ENCODE results near the gene ATXN7L3.

The ATXN7L3 gene

DNA sequence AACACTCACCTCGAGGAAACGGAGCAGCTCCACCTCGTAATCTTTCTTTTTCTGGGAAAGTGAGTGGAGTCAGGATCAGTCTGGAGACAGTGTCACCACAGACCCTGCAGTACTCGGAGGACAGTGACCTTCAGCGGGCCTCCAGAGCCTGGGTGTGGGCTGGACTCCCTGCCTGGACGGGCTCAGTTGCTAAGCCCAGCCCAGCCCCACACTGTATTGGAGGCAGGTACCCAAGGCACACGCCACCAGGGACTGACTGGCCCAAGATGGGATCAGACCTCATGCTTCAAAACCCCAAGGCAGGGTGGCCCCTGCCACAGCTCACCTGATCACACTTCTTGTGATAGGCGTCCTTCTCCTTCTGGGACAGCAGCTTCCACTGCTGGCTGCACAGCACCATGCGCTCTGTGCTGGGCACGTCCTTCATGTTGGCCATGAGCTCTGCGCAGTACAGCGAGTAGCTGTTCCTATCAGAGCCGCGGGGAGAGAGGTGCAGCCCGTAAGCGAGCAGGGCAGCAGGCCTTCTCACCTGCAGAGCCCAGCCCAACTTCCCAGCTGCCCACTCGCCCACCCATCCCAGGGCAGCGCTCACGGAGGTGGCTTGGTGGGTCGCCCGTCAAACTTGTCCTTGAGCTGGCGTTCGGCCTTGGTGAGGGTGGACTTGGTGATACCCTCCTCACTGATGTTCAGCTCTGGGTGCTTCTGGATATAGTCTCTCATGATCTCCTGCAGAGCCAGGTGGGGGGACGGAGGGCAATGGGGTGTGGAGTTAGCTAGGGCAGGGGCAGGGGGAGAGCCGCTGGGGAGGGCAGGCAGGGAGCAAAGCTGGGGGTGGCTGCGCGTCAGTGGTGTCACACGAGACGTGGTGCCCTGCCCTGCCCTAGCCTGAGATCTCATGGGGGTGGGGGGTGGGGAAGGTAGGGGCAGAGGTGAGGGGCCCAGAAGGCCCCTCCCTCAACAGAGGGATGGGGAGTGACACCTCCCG lies 11.9 kb upstream of the ATXN7L3 start:
- no peak for DNase-seq (ENCODE audit: low spot score)

DNA sequence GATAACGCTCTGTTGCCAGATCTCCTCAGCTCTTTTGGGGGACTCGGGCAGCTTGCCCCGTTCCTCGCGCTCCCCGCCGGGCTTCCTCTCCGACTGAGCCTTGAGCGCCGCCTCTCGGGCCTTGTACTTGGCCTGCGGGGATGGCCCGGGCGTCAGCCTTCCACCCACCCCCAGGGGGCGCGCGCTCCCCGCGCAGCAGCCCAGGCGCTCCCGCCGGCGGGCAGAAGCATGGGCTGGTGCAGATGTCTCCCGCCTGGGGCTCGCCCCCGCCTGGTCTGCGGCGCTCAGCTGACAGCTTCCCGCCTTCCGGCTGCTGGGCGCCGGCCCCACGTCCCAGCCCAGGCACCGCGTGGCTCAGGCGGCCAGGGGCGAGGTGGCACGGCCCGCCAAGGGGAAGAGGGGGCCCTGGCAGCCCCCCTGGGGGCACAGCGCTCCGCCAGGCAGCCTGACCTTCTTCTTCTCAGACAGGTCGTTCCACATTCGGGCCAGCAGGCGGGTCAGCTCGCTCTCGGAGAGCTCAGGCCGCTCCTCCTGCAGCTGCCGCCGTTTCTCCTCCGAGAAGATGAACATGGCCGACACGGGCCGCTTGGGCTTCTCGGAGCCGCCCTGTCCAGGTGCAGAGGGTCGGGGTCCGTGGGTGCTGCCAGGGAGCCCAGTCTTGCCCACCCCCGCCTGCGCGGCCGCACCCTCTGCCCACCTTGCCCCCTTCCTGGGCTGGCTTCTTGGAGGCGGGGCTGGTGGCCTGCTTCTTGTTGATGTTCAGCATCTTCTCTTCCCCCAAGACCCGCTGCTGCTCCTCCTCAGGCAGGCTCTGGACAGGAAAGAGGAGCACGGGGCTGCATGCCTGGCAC lies 10.9 kb upstream of the ATXN7L3 start:
- H3K4me3 ChIP-seq, result peak overlapping the region; percentile 46
- TF ChIP-seq, protein P1, sequence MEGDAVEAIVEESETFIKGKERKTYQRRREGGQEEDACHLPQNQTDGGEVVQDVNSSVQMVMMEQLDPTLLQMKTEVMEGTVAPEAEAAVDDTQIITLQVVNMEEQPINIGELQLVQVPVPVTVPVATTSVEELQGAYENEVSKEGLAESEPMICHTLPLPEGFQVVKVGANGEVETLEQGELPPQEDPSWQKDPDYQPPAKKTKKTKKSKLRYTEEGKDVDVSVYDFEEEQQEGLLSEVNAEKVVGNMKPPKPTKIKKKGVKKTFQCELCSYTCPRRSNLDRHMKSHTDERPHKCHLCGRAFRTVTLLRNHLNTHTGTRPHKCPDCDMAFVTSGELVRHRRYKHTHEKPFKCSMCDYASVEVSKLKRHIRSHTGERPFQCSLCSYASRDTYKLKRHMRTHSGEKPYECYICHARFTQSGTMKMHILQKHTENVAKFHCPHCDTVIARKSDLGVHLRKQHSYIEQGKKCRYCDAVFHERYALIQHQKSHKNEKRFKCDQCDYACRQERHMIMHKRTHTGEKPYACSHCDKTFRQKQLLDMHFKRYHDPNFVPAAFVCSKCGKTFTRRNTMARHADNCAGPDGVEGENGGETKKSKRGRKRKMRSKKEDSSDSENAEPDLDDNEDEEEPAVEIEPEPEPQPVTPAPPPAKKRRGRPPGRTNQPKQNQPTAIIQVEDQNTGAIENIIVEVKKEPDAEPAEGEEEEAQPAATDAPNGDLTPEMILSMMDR (IDR thresholded peaks at IDR 0.05), result peak; percentile 98
- peak overlapping the region in 1 of 2 donors; percentile 58 for H3K27ac ChIP-seq
- DNase-seq (ENCODE audit: low spot score), result peak; percentile 89

More for the DNA sequence above, 11.9 kb upstream of the ATXN7L3 start:
- TF ChIP-seq, protein P1 (IDR thresholded peaks at IDR 0.05), result no peak
- Histone ChIP-seq H3K27ac (no peak overlapping the region), H3K4me3 (no peak overlapping the region)

DNA sequence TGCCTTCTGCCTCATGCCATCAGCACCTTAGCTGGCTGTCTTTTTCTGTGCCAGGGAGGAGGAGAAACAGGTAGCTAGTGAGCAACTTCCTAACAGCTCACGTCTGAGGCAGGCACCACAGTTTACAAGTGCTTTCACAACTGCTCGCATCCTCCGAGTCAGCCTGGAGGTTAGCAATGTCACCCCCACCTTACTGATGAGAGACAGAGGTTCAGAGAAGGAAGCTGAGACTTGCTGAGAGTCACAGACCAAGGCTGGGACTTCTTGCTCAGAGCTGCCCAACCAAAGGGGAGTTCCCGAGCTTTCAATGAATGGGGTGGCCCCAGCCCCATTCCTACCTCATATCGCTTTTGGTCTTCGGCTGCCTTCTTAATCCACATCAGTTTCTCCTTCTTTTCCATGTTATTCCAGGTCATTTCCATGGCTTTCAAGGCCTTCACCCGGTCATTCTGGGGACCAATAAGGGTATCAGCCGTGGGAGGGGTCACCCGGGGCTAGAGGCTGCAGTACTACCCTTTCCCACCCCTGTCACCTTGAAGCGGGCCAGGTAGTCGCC lies 10.2 kb upstream of the ATXN7L3 start:
- no peak for DNase-seq (ENCODE audit: low spot score)
- Histone ChIP-seq H3K4me3 (no peak overlapping the region), H3K27ac (peak overlapping the region in 1 of 2 donors; percentile 58)
- TF ChIP-seq, protein P1 (IDR thresholded peaks at IDR 0.05), result no peak

DNA sequence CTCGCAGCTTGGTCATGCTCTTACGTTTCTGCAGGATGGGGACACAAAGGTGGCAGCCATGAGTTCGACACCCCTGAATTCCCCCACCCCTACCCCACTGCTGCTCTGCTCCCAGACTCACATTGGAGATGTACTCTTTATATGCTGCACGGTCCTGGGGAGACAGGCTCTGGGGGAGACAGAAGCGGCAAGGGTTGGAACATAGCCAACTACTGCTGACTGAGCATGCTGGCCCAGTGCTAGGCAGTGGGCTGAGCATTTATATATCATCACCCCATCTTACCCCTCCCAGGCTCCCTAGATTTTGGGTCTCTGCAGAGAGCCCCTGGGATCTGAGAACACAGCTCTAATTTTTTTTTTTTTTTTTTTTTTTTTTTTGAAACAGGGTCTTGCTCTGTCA lies 8.1 kb upstream of the ATXN7L3 start:
- no peak for DNase-seq (ENCODE audit: low spot score)
- no peak overlapping the region for H3K27ac ChIP-seq
- no peak overlapping the region for H3K4me3 ChIP-seq
- TF ChIP-seq, protein P1 (IDR thresholded peaks at IDR 0.05), result no peak

DNA sequence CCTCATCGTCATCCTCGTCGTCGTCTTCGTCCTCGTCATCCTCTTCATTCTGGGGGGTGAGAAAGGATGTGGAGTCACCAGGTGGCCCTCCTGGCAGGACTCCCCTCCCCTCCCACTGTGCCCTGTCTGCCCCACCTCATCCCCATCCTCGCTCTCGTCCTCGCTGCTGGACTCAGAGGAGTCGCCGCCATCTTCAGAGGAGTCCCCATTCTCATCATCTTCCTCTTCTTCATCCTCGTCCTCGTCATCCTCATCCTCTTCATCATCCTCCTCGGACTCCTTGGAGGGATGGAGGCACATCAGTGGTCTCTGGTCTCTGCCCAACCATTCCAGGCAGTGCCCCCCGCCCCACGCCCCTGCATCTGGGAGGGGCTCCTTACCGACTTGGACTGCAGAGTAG lies 7.6 kb upstream of the ATXN7L3 start:
- no peak for DNase-seq (ENCODE audit: low spot score)
- TF ChIP-seq, protein P1 (IDR thresholded peaks at IDR 0.05), result no peak
- no peak overlapping the region for H3K4me3 ChIP-seq
- H3K27ac ChIP-seq, result no peak overlapping the region

DNA sequence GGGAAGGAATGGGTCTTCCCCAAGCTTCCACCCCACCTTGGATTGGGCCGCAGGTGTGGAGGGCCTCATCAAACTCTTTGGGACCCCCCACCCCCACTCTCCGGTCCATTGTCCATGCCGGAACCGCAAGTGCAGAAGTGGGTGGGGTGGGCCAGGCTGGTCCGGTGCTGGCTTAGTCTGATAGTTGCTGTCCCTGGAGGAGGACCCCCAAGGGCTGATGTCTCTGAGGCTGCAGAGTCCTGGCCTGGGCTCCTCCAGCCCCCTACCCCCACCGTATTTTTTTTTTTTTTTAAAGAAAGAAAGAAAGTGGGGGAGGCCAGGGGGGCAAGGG lies 7.1 kb upstream of the ATXN7L3 start:
- TF ChIP-seq, protein P1 (IDR thresholded peaks at IDR 0.05), result no peak
- no peak overlapping the region for H3K4me3 ChIP-seq

More for the DNA sequence above, 7.1 kb upstream of the ATXN7L3 start:
- no peak overlapping the region for H3K27ac ChIP-seq
- no peak for DNase-seq (ENCODE audit: low spot score)
